Uterus (tissue), 4 donors: Measurements from ENCODE around the gene CMTM8. TPM values are rescaled to one million over a fixed set of nuclear protein-coding genes. Genes with fewer than 3 reads are reported as not detected.

Experiments
- DNase-seq, 2 donors: peaks; one replicate each; pipeline ENCODE4 v3.0.0-alpha.2; 2019 to 2020
- H3K27ac ChIP-seq, 2 donors: fragments of 200-600 bp; sonication (generic); 1 replicate in 1 of 2; 2 replicates in 1 of 2; pipeline ENCODE4 v1.5.1; 2016 to 2018
- H3K27me3 ChIP-seq, 2 donors: fragments of 200-600 bp; sonication (generic); one replicate each; pipeline ENCODE4 v1.5.1; 2018 to 2019; ENCODE audit warnings: control low read depth in 1 of 2
- H3K36me3 ChIP-seq, 2 donors: fragments of 200-600 bp; sonication (generic); one replicate each; pipeline ENCODE4 v1.5.1; 2019; ENCODE audit warnings: control low read depth in 1 of 2
- H3K4me1 ChIP-seq, 2 donors: fragments of 200-600 bp; sonication (generic); one replicate each; pipeline ENCODE4 v1.5.1; 2018 to 2019; ENCODE audit warnings: control low read depth in 1 of 2
- H3K4me3 ChIP-seq, 2 donors: fragments of 200-600 bp; sonication (generic); 1 replicate in 1 of 2; 2 replicates in 1 of 2; pipeline ENCODE4 v1.5.1; 2018 to 2019; ENCODE audit warnings: mild to moderate bottlenecking in 1 of 2
- H3K9me3 ChIP-seq, 2 donors: fragments of 200-600 bp; sonication (generic); one replicate each; pipeline ENCODE4 v1.5.1; 2019; ENCODE audit warnings: control low read depth in 1 of 2
- POLR2A ChIP-seq, 2 donors: fragments of 450-650 bp; IDR thresholded peaks; one replicate each; pipeline ENCODE4 v1.6.1; 2016; ENCODE audit warnings: antibody characterized with exemption in 2 of 2, mild to moderate bottlenecking in 1 of 2, moderate library complexity in 1 of 2
- intact Hi-C: fragments of 100-400 bp; cut with DNase I; formaldehyde crosslinking; loops from one replicate; pipeline ENCODE4 v1.15.1; 2023; ENCODE audit warnings: low total_unique reads
- total RNA-seq, 4 donors: library from RNA; depleted of rRNA in 3 of 4; stranded (reverse); fragments of >200 nt in 3 of 4; gene quantifications; one replicate each; pipeline versions ENCODE4 v1.1.0 to v1.2.4, GENCODE V29; 2014 to 2023
- TF ChIP-seq, protein P1 (sequence below), 4 experiments: fragments of 200-600 bp in 2 of 4; fragments of 450-650 bp in 2 of 4; sonication (generic) in 2 of 4; IDR thresholded peaks; one replicate each; pipeline ENCODE4 v1.5.1; 2016 to 2019; ENCODE audit warnings: antibody characterized with exemption in 4 of 4, mild to moderate bottlenecking in 2 of 4, moderate library complexity in 1 of 4
- donor health status: DM: yes; HTN: yes; CAD: no.

The CMTM8 gene
- total RNA-seq, 4 donors from 2014 or later = 1.5 to 4.7 (median 2.5) TPM

DNA sequence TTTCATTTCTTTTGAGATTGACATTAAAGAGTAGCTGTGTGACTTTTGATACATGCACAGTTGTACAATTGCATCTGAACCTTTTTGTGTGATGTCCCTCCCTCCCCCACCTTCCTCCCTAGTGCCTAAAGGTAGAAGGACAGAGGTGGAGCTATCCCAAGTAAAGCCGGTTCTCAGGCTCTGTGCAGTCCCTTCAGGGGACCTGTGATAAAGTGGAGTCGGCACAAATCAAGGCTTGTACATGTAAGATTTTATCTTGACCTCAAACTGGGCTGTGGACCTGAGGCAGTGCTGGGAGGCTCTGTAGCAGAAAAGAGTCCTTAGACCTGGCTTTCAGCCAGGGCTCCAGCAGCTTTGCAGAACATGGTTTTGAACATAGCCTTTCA, 97.6 kb downstream of the CMTM8 start:
- no peaks in the 10 kb centered on the region for H3K9me3 ChIP-seq
- H3K27ac ChIP-seq = no peak overlapping the region
- TF ChIP-seq, protein P1, sequence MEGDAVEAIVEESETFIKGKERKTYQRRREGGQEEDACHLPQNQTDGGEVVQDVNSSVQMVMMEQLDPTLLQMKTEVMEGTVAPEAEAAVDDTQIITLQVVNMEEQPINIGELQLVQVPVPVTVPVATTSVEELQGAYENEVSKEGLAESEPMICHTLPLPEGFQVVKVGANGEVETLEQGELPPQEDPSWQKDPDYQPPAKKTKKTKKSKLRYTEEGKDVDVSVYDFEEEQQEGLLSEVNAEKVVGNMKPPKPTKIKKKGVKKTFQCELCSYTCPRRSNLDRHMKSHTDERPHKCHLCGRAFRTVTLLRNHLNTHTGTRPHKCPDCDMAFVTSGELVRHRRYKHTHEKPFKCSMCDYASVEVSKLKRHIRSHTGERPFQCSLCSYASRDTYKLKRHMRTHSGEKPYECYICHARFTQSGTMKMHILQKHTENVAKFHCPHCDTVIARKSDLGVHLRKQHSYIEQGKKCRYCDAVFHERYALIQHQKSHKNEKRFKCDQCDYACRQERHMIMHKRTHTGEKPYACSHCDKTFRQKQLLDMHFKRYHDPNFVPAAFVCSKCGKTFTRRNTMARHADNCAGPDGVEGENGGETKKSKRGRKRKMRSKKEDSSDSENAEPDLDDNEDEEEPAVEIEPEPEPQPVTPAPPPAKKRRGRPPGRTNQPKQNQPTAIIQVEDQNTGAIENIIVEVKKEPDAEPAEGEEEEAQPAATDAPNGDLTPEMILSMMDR (IDR thresholded peaks at IDR 0.05) = no peak
- no peak for TF ChIP-seq POLR2A (IDR thresholded peaks at IDR 0.05)
- intact Hi-C loops = no loop called here
- DNase-seq = no peak
- no peaks in the 10 kb centered on the region for H3K27me3 ChIP-seq
- no peaks in the 10 kb centered on the region for H3K4me1 ChIP-seq
- no peaks in the 10 kb centered on the region for H3K36me3 ChIP-seq
- H3K4me3 ChIP-seq = no peak overlapping the region

DNA sequence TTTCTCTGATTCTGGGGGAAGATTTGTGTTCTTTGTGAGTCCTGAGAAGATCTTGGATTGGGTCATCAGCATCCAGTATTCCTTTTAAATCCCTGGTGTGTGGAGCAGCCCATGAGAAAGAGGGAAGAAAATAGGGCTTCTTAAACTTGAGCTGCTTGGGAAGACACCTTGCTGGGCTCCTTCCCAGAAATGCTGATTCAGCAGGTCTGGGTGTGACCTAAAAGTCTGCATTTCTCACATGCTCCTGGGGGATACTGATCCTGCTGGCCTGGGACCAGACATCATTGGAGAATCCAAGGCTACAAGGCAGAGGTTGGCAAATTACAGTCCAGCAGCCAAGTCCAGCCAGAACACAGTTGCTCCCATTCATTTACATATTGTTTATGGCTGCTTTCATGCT, 99.0 kb downstream of the CMTM8 start:
- H3K27me3 ChIP-seq = no peaks in the 10 kb centered on the region
- no peak for DNase-seq

DNA sequence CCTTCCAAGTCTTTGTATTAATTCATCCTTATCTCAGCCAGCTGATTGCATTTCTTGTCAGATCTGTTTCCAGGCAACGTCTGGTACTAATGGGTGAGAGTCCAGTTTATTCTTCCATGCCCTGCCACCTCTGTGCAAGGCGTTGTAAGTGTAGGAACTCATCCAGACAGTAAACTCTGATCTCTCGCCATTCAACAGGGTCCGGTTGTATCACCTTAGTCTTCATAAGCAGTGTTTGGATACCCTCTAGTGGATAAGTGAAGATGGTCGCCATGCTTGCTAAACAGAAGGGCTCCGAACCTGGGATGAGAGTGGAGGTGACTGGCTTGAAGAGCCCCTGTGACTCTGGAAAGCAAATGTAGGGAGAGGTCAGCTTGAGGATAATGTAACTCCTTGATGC, 101.6 kb downstream of the CMTM8 start:
- Histone ChIP-seq H3K4me3 (no peak overlapping the region), H3K36me3 (no peaks in the 10 kb centered on the region), H3K9me3 (no peaks in the 10 kb centered on the region), H3K4me1 (no peaks in the 10 kb centered on the region), H3K27ac (no peak overlapping the region), H3K27me3 (no peaks in the 10 kb centered on the region)
- DNase-seq = no peak
- TF ChIP-seq, protein P1 (IDR thresholded peaks at IDR 0.05) = peak; percentile 31 to 50 (median 46)
- TF ChIP-seq POLR2A (IDR thresholded peaks at IDR 0.05) = no peak
- intact Hi-C loops = no loop called here

More for the DNA sequence above, 99.0 kb downstream of the CMTM8 start:
- TF ChIP-seq, protein P1 (IDR thresholded peaks at IDR 0.05) = no peak
- TF ChIP-seq POLR2A (IDR thresholded peaks at IDR 0.05) = no peak
- intact Hi-C loops = no loop called here
- Histone ChIP-seq H3K9me3 (no peaks in the 10 kb centered on the region), H3K36me3 (no peaks in the 10 kb centered on the region), H3K4me1 (no peaks in the 10 kb centered on the region), H3K27ac (no peak overlapping the region), H3K4me3 (no peak overlapping the region)

DNA sequence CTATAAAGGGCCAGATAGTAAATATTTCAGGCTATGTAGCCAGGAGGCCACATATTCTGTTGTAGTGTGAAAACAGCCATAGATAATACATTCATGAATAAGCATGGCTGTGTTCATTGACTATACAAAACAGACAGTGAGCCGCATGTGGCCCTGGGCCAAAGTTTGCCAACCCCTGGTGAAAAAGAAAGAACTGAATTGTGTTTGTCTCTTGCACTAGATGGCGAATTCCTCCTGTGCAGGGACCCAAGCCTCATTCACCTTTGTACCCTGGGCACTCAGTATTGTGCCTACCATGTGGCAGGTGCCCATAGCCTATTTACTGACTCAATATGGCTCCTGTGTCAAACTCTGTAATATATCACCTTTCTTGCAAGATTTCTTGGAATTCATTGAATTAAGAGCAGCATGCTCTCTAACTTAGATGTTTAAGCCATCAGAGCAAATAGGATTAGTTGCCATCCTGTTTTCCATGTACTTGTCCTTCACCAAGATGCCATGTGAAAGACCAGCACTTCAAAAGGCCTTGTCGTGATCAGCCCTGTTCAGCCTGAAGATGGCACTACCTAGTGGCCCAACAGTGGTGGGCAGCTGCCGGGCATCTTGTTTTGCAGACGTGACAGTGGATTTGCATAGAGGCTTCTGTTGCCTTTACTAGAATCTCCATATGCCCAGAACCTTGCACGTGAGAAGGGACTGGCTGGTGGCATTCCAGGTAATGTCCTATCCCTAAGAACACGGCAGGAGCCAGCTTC, 102.3 kb downstream of the CMTM8 start:
- no peaks in the 10 kb centered on the region for H3K9me3 ChIP-seq
- H3K4me1 ChIP-seq = no peaks in the 10 kb centered on the region
- no peak overlapping the region for H3K27ac ChIP-seq
- intact Hi-C loops = no loop called here
- no peak overlapping the region for H3K4me3 ChIP-seq
- H3K36me3 ChIP-seq = no peaks in the 10 kb centered on the region
- no peak for DNase-seq
- TF ChIP-seq POLR2A (IDR thresholded peaks at IDR 0.05) = no peak
- TF ChIP-seq, protein P1 (IDR thresholded peaks at IDR 0.05) = no peak
- no peaks in the 10 kb centered on the region for H3K27me3 ChIP-seq

DNA sequence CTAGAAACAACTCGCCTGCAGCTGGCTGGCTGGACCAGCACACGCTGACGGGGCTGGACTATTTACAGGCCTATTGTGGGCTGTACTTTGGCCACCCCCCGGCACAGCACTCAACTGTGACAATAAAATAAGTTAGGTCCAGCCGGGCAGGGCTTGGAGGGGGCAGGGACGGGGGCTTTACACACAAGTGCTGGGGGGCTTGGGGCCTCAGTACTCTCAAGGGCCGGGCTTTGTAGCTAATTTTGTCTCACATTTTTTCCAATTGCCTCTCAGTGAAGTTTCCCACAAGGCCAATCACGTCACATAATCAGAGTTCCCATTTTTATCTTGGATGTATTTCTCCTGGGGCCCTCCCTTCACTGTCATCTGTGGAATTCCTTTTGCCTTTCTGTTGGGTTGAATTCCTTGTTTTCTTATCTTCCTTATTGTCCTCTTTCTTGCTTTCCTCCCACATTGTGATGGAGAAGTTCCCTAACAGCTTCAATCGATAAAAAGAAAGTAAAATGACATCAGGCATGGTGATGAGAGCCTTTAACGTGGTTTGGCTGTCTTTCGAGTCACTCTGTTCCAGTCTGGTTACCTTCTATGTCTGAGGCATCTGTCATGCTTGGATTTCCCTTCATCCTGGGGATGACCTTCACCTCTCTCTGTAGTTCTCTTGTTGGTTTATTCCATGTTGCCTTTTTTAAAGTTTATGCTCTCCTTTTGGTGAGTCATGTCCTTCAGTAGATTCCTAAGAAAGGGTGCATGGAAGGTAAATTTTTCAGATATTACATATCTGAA, 109.1 kb downstream of the CMTM8 start:
- H3K4me3 ChIP-seq = no peak overlapping the region
- intact Hi-C loops = no loop called here
- H3K27me3 ChIP-seq = no peaks in the 10 kb centered on the region
- no peak for TF ChIP-seq POLR2A (IDR thresholded peaks at IDR 0.05)
- TF ChIP-seq, protein P1 (IDR thresholded peaks at IDR 0.05) = no peak
- no peaks in the 10 kb centered on the region for H3K9me3 ChIP-seq
- peak in 1 of 2 donors; percentile 18 for DNase-seq
- H3K36me3 ChIP-seq = no peaks in the 10 kb centered on the region
- no peaks in the 10 kb centered on the region for H3K4me1 ChIP-seq
- H3K27ac ChIP-seq = no peak overlapping the region
